HCEC 1CT (cell line): ENCODE data around the gene HOXA13.

Experiments used
- DNase-seq: peaks from one replicate; pipeline ENCODE4 v3.0.0-alpha.2; 2017

The HOXA13 gene

DNA sequence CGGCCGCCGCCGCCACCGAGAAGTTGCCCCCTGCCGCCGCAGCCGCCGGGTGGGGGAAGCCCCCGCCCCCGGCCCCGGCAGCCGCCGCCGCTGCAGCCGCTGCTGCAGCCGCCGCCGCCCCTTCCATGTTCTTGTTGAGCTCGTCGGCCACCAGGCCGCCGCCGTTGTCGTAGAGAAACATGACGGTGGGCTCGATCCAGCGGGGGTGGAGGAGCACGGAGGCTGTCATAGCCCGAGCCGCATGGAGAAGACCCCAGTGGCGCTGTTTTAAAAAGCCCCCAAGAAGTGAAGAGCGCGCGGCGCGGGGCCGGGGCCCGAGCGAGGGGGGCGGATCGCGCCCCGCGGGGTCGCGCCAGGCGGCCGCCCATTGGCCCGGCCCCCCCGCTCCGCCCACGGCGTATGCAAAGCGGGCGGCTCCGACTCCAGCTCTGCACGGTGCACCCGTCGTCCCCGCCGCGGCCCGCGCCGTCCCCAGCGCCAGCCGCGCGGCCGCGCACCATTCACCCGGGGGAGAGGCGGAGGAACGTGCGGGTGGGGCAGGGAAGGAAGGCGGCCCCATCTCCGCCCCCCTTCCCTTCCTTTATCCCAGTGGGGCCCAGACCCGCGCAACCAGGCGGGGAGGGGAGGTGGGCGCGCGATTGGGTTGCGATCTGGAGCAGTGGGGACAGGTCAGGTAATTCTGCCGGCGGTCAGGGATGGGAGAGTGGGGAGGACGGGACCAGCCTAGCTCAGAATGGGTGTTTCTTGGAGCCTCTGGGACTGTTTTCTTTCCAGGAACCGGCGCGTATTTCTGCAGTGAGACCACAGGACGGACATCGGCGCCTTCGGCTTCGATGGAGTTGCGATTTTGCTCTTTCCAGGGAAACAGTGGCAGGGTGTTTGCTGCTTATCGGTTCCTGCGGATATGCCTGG, at the start of gene HOXA13:
HOXA13 (minus strand) TSS at position 243 of the 912 bp plus-strand sequence; CDS start at position 229, 14 bp downstream.
- DNase-seq = peak; percentile 61

DNA sequence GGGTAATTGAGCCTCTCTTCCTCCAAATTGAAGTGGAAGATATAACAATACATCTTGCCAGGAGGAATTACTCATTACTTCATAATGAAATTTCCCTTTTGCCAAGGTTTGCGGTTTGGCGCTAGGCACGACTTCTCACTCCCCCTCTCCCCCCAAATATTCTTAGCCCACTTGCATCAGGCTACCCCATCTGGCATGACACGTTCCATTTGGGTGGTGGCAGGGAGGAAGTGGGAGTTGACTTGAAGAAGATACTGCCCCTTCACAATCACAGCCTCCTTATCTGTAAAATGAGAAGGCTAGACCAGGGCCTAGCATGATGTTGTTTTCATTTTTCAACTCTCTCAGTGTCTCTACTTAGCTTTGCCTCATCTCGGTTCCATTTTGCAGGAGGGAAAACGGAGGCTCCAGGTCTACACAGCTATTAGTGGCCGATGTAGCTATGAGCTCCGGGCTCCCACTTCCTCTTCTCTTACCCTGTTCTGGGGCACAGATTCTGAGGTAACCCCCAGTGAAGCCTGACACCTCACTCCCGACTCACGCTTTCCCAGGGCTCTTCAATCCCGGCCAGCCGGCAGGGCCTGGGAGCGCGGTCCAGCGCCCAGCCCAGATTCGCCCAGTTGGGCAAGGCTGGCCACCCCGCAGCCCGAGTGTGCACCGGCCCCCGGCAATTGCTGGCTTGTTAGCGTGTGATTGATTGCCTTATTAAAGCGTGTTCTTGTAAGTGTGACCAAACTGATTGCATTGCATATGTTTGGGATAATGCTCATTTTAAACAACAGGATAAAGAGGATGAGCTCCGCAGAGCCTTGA, 49.2 kb upstream of the HOXA13 start:
- DNase-seq = no peak

DNA sequence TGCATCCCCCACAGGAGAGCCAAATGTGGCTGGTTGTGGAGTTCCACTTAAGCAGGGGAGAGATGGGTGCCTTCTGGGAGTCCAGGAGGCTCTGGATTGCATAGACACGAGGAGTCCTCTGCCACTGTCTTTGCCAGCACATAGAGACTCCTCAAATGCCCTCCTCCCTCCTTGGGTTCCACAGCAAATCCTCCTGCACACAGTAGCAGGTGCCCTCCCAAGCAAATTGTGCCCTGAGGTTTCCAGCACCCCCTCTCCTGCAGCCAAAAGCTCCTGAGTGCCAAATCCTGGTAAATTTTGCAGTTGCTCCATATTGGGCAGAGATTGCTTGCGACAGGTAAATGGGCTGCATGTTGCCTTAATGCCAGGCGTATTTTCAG, 48.5 kb upstream of the HOXA13 start:
- no peak for DNase-seq

DNA sequence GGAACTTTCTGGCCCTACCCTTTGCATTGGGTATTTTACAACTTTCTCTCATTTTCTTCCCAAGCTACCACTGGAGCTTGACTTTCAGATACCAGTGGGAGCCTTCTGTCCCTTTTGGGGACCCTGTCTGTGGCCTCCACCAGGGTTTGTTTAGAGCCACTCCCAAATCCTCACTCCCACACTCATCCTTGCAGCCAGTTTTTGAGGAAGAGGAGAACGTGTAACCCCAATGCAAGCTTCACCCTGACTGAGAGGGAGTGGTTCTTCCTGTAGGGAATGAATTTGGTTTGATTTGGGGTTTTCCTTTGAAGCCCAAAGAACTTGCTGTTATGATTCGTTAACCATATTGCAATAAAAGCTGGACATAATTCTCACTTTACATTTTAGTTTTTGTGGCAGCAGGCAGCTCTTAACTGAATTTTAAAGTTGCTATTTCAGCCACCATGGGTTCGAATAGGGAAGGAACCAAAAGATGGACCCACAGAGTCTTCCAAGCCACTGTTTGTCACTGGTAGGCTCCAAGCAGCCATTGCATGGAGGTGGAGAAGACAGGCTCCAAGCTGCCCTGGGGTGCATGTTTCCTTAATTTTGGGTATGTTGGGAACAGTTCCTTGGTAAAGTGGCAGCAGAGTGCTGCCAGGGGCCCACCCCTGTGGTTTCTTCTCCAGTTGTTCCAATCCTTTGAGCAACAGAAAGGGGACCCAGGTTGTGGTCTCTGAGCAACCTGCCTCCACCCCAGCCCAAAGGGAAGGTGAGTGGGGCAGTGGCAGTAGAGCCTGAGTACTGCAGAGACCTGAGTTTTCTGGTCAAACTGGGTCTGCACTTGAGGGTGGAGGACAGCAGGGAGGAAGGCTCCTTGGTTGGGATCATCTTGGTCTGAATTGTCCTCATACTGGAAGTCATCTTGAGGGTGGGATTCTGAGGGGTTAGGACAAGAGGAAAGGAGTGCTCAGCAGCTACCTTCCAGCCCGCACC, 47.8 kb upstream of the HOXA13 start:
- DNase-seq = no peak

DNA sequence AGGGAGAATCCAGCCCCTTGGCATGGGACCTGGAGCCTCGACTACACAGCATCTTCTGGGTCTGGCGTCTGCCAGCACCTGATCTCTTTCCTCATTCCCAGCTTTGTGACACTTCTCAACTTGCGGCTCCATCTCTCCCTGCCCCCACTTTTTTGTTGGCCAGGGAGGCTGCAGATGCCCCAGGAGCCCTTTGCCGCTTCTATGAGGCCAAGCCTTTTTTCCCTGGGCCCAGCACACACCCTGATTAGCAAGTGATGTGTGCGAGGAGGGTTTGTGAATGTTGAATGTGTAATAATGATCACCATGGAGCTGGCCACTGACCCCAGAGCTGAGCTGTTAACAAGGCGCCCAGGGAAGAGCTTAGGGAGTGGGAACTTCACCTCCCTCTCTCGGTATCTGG, 47.1 kb upstream of the HOXA13 start:
- no peak for DNase-seq

DNA sequence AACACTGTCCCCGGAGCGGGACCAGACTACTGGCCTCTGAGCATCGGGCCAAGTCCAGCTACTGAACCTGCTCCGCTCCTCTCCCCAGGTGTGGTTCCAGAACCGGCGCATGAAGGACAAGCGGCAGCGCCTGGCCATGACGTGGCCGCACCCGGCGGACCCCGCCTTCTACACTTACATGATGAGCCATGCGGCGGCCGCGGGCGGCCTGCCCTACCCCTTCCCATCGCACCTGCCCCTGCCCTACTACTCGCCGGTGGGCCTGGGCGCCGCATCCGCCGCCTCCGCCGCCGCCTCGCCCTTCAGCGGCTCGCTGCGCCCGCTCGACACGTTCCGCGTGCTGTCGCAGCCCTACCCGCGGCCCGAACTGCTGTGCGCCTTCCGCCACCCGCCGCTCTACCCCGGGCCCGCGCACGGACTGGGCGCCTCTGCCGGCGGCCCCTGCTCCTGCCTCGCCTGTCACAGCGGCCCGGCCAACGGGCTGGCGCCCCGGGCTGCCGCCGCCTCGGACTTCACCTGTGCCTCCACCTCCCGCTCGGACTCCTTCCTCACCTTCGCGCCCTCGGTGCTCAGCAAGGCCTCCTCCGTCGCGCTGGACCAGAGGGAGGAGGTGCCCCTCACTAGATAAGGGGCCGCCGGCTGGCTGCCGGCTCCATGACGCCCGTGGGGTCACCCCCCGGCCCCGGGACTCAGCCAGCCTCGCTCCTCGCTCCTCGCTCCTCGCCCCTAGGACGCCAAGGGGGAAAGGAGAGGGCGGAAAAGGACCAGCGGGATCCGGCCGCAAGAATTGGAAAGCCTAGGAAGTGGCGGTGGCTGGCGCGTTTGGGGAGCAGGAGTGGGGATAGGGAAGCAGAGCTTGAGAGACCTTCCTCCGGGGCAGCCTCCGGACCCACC, 46.2 kb upstream of the HOXA13 start:
- no peak for DNase-seq

DNA sequence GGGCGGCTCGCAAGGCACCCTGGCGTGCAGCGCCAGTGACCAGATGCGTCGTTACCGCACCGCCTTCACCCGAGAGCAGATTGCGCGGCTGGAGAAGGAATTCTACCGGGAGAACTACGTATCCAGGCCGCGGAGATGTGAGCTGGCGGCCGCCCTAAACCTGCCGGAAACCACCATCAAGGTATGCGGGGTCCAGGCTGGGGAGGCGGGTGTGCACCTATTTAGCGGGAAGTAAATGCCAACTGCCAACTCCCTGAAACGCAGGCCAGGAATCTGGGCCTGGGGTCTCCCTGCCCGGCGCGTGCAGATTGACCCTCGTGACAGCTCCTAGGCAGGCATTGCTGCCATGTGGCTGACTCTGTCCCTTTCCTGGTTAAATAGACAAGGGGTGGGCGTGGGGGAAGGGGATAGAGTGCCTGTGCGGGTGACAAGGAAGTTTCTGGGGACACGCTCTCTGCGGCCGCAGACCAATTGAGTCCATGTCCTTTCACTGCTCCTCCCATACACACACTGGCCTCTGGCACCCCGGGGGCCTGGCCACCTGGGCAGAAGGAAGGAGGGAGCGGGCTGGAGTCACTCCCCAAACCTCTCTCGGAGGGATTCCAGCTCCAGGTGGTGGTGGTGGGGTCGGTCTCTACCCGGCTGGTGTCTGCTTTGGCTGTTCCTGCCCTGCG, 45.4 kb upstream of the HOXA13 start:
- no peak for DNase-seq

DNA sequence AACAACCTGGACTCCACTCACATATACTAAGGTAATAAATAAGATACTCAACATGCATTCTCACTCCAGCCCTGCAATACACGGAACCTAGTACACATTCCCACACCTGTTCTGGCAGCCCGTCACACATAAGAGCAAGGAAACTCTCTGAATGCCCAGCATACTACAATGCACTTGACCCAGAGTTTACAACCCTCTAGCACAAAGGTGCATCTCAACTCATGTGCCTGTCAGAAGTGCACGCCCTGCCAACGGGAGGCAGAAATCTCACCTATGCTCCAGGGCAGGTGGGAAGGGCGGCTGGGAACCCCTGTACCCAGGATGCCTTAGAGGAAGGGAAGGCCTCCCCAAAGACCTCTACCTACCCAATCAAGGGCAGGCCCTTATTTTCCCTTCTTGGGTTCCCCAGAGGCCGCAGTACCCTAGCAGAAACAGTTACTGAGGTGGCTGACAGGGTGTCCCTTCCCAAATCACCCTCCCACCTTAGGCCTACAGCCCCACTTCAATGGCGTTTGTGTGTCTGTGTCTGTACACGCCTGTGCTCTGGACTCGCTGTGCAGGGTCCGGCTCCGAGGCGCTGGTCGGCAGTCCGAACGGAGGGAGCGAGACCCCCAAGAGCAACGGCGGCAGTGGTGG, 44.7 kb upstream of the HOXA13 start:
- DNase-seq = no peak

DNA sequence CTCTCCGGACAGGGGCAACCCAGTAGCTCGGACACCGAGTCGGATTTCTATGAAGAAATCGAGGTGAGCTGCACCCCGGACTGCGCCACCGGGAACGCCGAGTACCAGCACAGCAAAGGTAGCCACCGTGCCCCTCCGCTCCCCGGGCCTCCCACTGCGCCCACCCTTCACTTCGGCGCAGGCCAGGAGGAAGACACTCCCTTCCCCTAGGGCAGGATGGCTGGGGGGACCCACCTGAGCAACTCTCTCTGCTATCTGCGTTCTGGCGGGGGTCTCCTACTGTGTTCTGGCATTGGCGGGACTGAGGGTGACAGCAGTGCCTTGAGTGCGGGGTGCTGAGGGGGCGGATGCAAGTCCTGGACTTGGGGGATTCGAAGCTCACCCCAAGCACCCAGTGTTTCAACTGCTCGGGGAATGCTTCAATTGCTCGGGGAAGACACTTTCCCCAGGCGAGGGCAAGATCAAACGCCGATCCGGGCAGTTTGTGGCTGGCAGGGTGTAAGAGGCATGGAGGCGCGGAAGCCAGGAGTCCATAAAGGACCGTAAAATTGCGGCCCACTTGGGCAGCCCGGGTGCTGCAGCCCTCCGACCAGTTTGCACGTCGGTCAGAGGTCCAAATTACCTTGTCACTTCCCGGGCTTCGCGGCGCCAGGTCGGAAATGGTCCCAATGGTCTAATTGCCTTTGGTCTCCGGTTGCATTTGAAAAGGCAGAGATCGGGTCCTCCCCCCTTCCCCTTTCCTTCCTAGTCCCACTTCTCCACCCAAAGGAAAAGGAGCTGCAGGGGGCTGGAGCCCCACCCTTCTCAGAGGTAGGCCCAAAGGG, 43.7 kb upstream of the HOXA13 start:
- DNase-seq = no peak

DNA sequence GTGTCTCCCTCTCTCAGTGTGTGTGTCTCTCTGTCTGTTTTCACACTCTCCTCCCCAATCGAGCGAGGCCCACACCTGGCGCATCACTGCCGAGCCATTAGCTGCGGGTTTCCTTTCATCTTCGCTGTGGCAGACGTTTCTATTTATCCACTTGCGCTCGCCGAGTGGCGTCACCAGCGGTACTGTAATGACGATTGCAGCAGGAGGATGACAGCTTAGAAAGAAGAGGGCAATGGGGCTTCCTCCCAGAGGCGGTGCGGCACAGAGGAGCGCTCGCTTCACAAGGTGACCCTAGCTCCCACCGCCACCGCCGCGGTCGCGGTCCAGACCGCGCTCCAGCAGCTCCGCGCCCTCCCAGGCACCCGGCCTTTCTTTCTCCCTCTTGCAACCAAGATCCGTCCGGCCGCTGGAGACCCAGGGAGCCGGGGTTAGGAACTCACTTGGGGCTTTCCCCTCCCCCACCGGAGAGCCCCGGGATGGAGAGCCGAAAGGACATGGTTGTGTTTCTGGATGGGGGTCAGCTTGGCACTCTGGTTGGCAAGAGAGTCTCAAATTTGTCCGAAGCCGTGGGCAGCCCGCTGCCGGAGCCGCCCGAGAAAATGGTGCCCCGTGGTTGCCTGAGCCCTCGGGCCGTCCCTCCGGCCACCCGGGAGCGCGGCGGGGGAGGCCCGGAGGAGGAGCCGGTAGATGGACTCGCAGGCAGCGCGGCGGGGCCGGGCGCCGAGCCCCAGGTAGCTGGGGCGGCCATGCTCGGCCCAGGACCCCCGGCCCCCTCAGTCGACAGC, 42.9 kb upstream of the HOXA13 start, which contains the start of gene EVX1:
EVX1 (plus strand) TSS at position 248 of the 785 bp plus-strand sequence; CDS start at position 477, 229 bp downstream.
- DNase-seq = no peak

DNA sequence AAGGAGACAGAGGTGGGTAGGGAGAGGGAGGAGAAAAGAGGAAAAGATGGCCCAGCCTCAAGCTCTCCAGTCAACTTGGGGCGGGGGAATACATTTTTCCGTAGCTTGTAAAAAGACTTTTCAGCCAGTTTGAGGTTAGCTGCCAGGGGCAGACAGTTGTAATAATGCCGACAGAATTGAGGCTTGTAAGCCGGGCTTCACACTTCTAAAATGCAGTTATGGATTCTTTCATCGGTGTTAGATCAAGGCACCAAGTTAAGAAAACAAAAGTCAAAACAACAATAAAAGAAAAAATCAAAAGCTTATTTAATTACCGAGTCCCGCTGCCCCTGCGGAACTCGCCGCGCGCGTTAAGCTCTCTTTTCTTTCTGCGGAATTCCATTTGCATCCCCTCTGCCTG, 42.3 kb upstream of the HOXA13 start:
- DNase-seq = no peak

DNA sequence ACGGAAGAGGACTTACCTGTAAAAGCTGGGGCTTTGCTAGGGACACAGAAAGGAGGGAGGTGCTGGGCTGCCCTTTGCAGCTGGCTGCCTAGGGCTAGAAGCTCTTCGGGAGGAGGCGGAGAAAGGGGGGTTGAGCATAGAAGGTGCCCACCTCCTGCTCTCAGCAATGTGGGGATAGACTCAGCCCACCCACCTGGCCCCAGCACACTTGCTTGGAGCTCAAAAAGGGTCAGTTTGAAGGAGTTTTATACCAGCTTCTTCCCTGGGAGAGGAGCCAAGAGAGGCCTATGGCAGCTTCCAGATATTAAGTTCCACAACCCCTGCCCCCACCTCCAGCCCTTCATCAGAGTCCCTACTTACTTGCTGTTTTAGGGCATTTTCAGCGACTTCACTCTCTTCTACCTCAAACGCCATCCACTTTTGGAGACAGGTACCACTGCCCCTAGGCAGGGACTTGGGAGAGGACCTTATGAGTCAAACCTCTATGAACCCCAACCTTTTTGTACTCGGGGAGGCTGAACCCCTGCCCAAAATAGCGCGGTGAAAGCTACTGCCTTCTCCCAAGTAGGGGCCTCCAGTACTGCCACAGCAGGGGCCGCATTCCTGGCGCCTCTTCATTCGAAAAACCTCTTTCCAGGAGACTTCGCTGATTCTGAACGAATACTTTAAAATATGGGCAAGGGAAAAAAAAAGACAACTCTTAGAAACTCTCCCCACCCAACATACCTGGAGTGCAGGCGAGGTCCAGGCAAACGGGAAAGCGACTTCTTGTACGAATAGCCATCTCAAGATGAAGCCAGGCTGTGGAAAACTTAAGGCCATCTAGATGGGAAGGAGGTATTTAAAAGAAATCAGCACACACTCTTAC, 41.5 kb upstream of the HOXA13 start:
- DNase-seq = no peak

DNA sequence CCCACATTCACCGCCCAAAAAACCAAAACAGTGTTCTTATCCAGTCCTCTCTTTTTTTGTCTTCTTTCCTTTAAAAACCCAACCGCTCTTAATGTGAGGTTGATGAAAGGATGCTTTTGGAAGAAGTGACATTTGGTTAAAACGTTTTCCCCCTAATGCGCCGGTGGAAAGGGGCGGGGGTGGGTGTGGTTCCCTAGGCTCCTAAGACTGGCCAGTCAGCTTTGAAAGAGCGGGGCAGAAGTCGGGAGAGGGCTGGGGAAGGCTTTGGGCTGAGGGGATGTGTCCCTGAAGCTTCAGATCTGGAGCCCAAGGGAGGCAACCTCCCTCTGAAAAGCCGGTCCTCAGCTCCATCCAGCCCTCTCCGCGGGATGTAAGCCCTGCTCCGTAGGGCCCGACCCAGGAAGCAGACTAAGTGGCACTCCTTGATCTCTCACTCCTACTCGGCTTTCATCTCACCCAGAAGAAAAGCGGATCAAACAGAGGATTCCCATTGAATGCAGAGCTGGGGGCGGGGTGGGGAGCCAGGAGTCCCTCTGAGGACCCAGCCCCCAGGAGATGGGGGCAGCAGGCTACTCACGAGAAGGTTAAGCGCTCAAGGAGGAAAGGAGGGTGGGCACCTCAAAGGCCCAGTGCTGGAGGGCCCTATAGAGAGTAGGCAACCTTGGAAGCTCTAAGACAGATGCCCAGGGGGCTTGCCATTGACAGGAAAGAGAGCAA, 40.3 kb upstream of the HOXA13 start:
- DNase-seq = no peak

DNA sequence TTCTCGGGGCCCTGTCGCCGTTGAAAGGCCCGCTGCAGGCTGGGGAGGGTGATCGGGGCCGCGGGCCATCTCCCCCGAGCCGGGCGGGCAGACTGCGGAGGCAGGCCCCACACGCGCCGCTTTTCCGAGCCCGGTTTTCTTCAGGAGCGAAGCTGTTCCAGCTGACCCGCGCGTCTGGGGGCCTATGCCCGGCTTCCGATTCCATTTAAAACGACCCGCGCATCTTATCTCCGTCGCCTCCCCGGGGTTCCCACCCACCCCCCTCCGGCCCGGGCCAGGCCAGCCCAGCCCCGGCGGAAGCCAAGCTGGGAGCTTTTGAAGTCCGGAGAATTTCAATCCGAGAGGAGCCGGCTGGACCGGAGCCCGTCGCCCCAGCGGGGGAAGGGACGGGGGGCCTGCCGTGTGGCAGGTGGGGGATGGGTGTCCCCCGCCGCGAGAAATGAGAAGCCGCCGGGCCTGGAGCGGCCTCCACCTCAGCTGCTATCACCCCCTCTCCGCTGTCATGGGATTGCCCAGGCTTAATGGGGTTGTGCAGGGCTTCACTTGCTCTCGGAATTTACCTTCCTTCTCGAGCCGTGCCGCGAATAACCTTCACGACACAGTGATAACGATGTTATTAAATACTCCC, 39.6 kb upstream of the HOXA13 start:
- no peak for DNase-seq

DNA sequence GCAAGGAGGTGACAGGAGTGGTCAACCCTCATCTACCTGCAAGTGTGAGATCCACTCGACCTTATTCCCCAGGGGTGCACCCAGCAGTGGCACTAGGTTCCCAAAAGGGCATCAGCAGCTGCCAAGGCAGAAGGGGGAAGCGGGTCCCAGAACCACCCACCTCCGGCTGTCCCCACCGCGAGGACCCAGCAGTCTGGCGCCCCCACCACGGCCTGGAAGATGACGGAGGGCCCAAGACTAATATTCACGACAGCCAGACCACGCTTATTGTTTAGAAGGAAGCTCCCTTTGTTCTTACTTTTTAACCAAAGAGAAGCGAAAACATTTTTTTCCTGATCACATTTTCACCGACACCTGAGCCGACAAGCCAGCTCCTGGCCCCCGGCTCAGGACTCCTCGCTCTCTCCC, 39.1 kb upstream of the HOXA13 start:
- no peak for DNase-seq

DNA sequence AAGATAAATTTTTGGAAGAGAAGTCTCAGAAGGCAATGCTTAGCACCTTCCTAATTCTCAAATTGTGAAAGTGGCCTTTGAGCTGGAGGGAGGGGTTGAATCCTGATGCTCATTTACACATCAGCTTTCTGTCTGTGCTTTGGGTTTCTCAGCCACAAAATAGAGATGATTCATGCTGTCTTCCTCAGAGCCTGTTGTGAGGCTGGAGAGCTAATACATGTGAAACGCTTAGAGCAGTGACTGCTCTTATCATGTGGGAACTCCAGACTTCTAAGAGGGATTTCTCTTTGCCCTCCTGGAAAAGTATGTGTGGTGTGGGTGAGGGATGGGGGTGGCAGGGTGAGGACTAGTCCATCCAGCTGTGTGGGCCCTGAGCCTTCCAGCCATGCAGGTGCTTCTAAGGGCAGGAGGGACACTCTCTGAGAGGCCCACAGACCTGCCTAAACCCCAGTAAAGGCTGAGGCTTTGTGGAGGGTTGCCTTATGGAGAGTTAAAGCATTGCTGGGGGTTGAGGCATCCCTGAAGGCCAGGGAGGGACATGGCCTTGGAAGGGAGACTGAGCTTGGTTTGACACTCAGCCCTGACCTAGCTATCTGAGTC, 37.9 kb upstream of the HOXA13 start:
- peak; percentile 40 for DNase-seq
